HCT116 (cell line): Measurements from ENCODE around the gene GRIK1. TPM values are rescaled to one million over a fixed set of nuclear protein-coding genes. Genes with fewer than 3 reads are reported as not detected.

Source experiments
- ATAC-seq: fragments of 200-7000 bp; cut with Tn5 transposase; 2 replicates; pipeline ENCODE4 v1.9.1; 2020; ENCODE audit warnings: mild to moderate bottlenecking, moderate library complexity
- BruUV-seq: library from RNA; stranded (reverse); fragments of 400-500 nt; replicated peaks from 2 replicates; lab custom pipeline; 2021; lab: Mats Ljungman, UMichigan
- CTCF ChIA-PET: fragments of 300-600 bp; sonication (Branson Sonifier 250); formaldehyde crosslinking; loops from one replicate; lab custom pipeline; 2021; ENCODE audit warnings: antibody characterized with exemption; lab: Charles Lee
- POLR2A ChIA-PET: fragments of 300-600, 350-600 bp; sonication (Branson Sonifier 250); formaldehyde crosslinking; loops from one replicate; lab custom pipeline; 2021; ENCODE audit warnings: antibody characterized with exemption; lab: Charles Lee
- RAD21 ChIA-PET, 2 experiments: fragments of 300-600 bp; sonication (Branson Sonifier 250); formaldehyde crosslinking; loops; one replicate each; lab custom pipeline; 2023; ENCODE audit warnings: low total read pairs in 2 of 2; ENCODE audit not compliant: uncharacterized antibody in 2 of 2, unreplicated experiment in 2 of 2, low non-redundant PET in 1 of 2; lab: Charles Lee
- DNase-seq: peaks from one replicate; pipeline ENCODE4 v3.0.0-alpha.2; 2010; ENCODE audit warnings: low read depth, low spot score
- H2AFZ ChIP-seq: fragments of 200-600 bp; shearing (Covaris generic), sonication (generic); 2 replicates; pipeline ENCODE4 v1.6.1; 2017; ENCODE audit warnings: low read depth, mixed run types, mixed read lengths, antibody characterized with exemption, low read length; ENCODE audit not compliant: poor library complexity, severe bottlenecking
- H3K27ac ChIP-seq: 2 replicates; pipeline ENCODE4 v1.5.1; 2012; ENCODE audit warnings: low read depth, low read length
- H3K27me3 ChIP-seq: fragments of 200-600 bp; sonication (generic); 2 replicates; pipeline ENCODE4 v1.6.1; 2016; ENCODE audit warnings: mixed run types, low read length, mixed read lengths; ENCODE audit not compliant: insufficient read depth
- H3K36me3 ChIP-seq, 2 experiments: fragments of 200-500 bp in 1 of 2; fragments of 200-600 bp in 1 of 2; sonication (Bioruptor generic) in 1 of 2; sonication (generic) in 1 of 2; 2 replicates each; pipeline versions ENCODE4 v1.5.1 to v1.6.1; 2014 to 2016; ENCODE audit warnings: low read length in 2 of 2, inconsistent platforms in 1 of 2, mixed read lengths in 1 of 2, mixed run types in 1 of 2; ENCODE audit not compliant: insufficient read depth in 2 of 2, control insufficient read depth in 1 of 2
- H3K4me1 ChIP-seq, 2 experiments: fragments of 200-600 bp in 1 of 2; sonication (generic) in 1 of 2; 2 replicates each; pipeline versions ENCODE4 v1.5.1 to v1.6.1; 2012 to 2017; ENCODE audit warnings: low read length in 2 of 2, inconsistent platforms in 1 of 2, mild to moderate bottlenecking in 1 of 2, mixed read lengths in 1 of 2, mixed run types in 1 of 2, moderate library complexity in 1 of 2; ENCODE audit not compliant: insufficient read depth in 2 of 2, control insufficient read depth in 1 of 2
- H3K4me2 ChIP-seq: fragments of 200-600 bp; sonication (generic); 2 replicates; pipeline ENCODE4 v1.6.1; 2017; ENCODE audit warnings: mixed run types, low read length, mixed read lengths
- H3K4me3 ChIP-seq, 2 experiments: fragments of 200-600 bp in 1 of 2; sonication (generic) in 1 of 2; replicated peaks in 1 of 2; 2 replicates each; pipeline ENCODE4 v1.5.1; 2011 to 2016; ENCODE audit warnings: low read length in 2 of 2, control low read depth in 1 of 2, low read depth in 1 of 2, mild to moderate bottlenecking in 1 of 2, mixed read lengths in 1 of 2, mixed run types in 1 of 2
- H3K79me2 ChIP-seq: fragments of 200-600 bp; sonication (generic); 2 replicates; pipeline ENCODE4 v1.6.1; 2017; ENCODE audit warnings: mild to moderate bottlenecking, mixed run types, low read length, moderate library complexity, mixed read lengths; ENCODE audit not compliant: insufficient read depth
- H3K9ac ChIP-seq: fragments of 200-600 bp; sonication (generic); 2 replicates; pipeline ENCODE4 v1.6.1; 2016; ENCODE audit warnings: low read length, mixed read lengths
- H3K9me2 ChIP-seq: fragments of 200-600 bp; sonication (generic), shearing (Covaris generic); 2 replicates; pipeline ENCODE4 v1.6.1; 2017; ENCODE audit warnings: mixed run types, mild to moderate bottlenecking, moderate library complexity; ENCODE audit not compliant: insufficient read depth
- H3K9me3 ChIP-seq, 2 experiments: fragments of 200-500 bp in 1 of 2; fragments of 200-600 bp in 1 of 2; sonication (Bioruptor generic) in 1 of 2; sonication (generic) in 1 of 2; 2 replicates each; pipeline ENCODE4 v1.6.1; 2014 to 2017; ENCODE audit warnings: low read length in 2 of 2, mixed read lengths in 2 of 2, inconsistent platforms in 1 of 2, low read depth in 1 of 2, mild to moderate bottlenecking in 1 of 2, mixed run types in 1 of 2, moderate library complexity in 1 of 2; ENCODE audit not compliant: control insufficient read depth in 1 of 2, insufficient read depth in 1 of 2
- H4K20me1 ChIP-seq: fragments of 200-600 bp; sonication (generic), shearing (Covaris generic); 2 replicates; pipeline ENCODE4 v1.6.1; 2017; ENCODE audit warnings: mixed run types, mild to moderate bottlenecking, moderate library complexity; ENCODE audit not compliant: insufficient read depth
- EGR1 ChIP-seq: IDR thresholded peaks from 2 replicates; pipeline ENCODE4 v1.6.1; 2012; ENCODE audit warnings: low read depth
- ELF1 ChIP-seq: IDR thresholded peaks from 2 replicates; pipeline ENCODE4 v1.6.1; 2012; ENCODE audit warnings: low read depth, borderline replicate concordance
- FOSL1 ChIP-seq: IDR thresholded peaks from 2 replicates; pipeline ENCODE4 v1.6.1; 2012; ENCODE audit warnings: low read depth
- JUND ChIP-seq: IDR thresholded peaks from 2 replicates; pipeline ENCODE4 v1.6.1; 2012
- POLR2A ChIP-seq: IDR thresholded peaks from 2 replicates; pipeline ENCODE4 v1.7.0; 2011; ENCODE audit warnings: borderline replicate concordance; ENCODE audit not compliant: insufficient read depth, insufficient read length; ENCODE audit errors: extremely low read depth
- POLR2AphosphoS5 ChIP-seq: IDR thresholded peaks from 2 replicates; pipeline ENCODE4 v1.6.1; 2011; ENCODE audit warnings: mild to moderate bottlenecking, low read depth, low read length, moderate library complexity
- REST ChIP-seq: IDR thresholded peaks from 2 replicates; pipeline ENCODE4 v1.6.1; 2012; ENCODE audit warnings: low read depth
- SP1 ChIP-seq: IDR thresholded peaks from 2 replicates; pipeline ENCODE4 v1.6.1; 2012; ENCODE audit warnings: low read depth
- SRF ChIP-seq: IDR thresholded peaks from 2 replicates; pipeline ENCODE4 v1.6.1; 2012; ENCODE audit warnings: low read depth
- TCF7L2 ChIP-seq: IDR thresholded peaks from 2 replicates; pipeline ENCODE4 v1.7.0; 2011; ENCODE audit warnings: borderline replicate concordance, inconsistent platforms; ENCODE audit not compliant: insufficient read depth, insufficient read length; ENCODE audit errors: extremely low read depth
- YY1 ChIP-seq: IDR thresholded peaks from 2 replicates; pipeline ENCODE4 v1.6.1; 2011; ENCODE audit warnings: low read length, low read depth, moderate library complexity, mild to moderate bottlenecking; ENCODE audit not compliant: insufficient replicate concordance; ENCODE audit errors: extremely low read depth
- ZBTB33 ChIP-seq: IDR thresholded peaks from 2 replicates; pipeline ENCODE4 v1.6.1; 2011; ENCODE audit warnings: mild to moderate bottlenecking, low read length, moderate library complexity; ENCODE audit not compliant: insufficient replicate concordance; ENCODE audit errors: extremely low read depth
- ZFX ChIP-seq: fragments of 450-650 bp; IDR thresholded peaks from 2 replicates; pipeline ENCODE4 v1.6.1; 2017
- ZNF274 ChIP-seq: fragments of 200-500 bp; sonication (Bioruptor generic); IDR thresholded peaks from 2 replicates; pipeline ENCODE4 v1.6.1; 2014; ENCODE audit warnings: mild to moderate bottlenecking, low read depth, low read length, inconsistent platforms
- intact Hi-C: fragments of 100-400 bp; cut with micrococcal nuclease; formaldehyde crosslinking; loops from 2 replicates; pipeline ENCODE4 v1.10.0; 2022
- total RNA-seq: library from RNA; stranded (reverse); gene quantifications from one replicate; pipeline ENCODE4 v1.2.1, GENCODE V29; 2021; ENCODE audit not compliant: unreplicated experiment

The GRIK1 gene
- total RNA-seq, 1 experiment from 2014 or later = not detected

DNA sequence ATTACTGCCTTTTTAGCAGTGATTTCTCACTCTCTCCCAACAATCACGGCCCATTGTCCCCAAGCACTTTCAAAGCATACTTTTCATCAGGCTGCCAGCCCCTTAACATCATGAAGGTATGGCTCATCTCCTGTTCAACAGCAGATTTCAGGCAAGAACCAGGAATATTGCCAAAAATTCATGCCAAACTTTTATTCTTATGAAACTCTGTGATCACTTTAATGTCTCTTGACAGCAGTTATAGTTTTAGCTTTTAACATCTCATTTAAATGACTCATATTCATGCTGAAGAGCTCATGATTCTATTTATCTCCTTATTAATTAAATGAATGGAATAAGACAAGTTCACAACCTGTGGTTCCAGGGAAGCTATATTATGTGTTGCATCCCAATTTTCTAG is 235.1 kb downstream of the GRIK1 start:
- DNase-seq = no peak
- intact Hi-C loops = no loop called here
- ChIA-PET POLR2A (no interaction called here), RAD21 (no interaction called here), CTCF (no interaction called here)
- Histone ChIP-seq H3K9ac (no peak overlapping the region), H2AFZ (no peak overlapping the region), H3K79me2 (no peaks in the 10 kb centered on the region), H3K4me1 (no peaks in the 10 kb centered on the region), H3K27ac (no peak overlapping the region), H3K36me3 (no peaks in the 10 kb centered on the region), H3K4me2 (no peak overlapping the region), H3K9me2 (no peaks in the 10 kb centered on the region), H4K20me1 (no peaks in the 10 kb centered on the region), H3K9me3 (peaks cover 6 to 15% of the 10 kb centered on the region in 2 experiments; a peak in 2 of 4 replicates), H3K27me3 (no peaks in the 10 kb centered on the region), H3K4me3 (no peak overlapping the region)
- BruUV-seq = no TSS peak
- TF ChIP-seq EGR1 (no peak), ELF1 (no peak), POLR2AphosphoS5 (no peak), SP1 (no peak), POLR2A (no peak), SRF (no peak), REST (no peak), ZFX (no peak), ZNF274 (no peak)
- ATAC-seq = no peak

GRCh38 chr21:29701676-29702075 is 238.1 kb downstream of the GRIK1 start:
- H3K9me2 ChIP-seq = no peaks in the 10 kb centered on the region
- H2AFZ ChIP-seq = no peak overlapping the region
- BruUV-seq = no TSS peak
- no peak overlapping the region for H3K27ac ChIP-seq
- no peak for ATAC-seq
- no peak overlapping the region for H3K4me3 ChIP-seq
- ChIA-PET CTCF (no interaction called here), RAD21 (no interaction called here), POLR2A (no interaction called here)
- H3K79me2 ChIP-seq = no peaks in the 10 kb centered on the region
- H3K9me3 ChIP-seq = peaks cover 6 to 19% of the 10 kb centered on the region in 2 experiments; a peak in 2 of 4 replicates
- intact Hi-C loops = no loop called here
- no peaks in the 10 kb centered on the region for H3K36me3 ChIP-seq
- no peaks in the 10 kb centered on the region for H4K20me1 ChIP-seq
- DNase-seq = no peak
- no peak overlapping the region for H3K9ac ChIP-seq
- no peaks in the 10 kb centered on the region for H3K27me3 ChIP-seq
- no peaks in the 10 kb centered on the region for H3K4me1 ChIP-seq
- no peak for TF ChIP-seq ZBTB33
- TF ChIP-seq TCF7L2 = no peak
- TF ChIP-seq YY1 = no peak
- no peak for TF ChIP-seq SP1
- TF ChIP-seq EGR1 = no peak
- TF ChIP-seq JUND = no peak
- TF ChIP-seq FOSL1 = no peak
- TF ChIP-seq ZNF274 = no peak
- H3K4me2 ChIP-seq = no peak overlapping the region
